ENCODE measurements around the gene OR1L4. TPM values are rescaled to one million over a fixed set of nuclear protein-coding genes. Genes with fewer than 3 reads are reported as not detected.

OR1L4 gene
- total RNA-seq, 1 donor from 2014 or later = not detected

DNA sequence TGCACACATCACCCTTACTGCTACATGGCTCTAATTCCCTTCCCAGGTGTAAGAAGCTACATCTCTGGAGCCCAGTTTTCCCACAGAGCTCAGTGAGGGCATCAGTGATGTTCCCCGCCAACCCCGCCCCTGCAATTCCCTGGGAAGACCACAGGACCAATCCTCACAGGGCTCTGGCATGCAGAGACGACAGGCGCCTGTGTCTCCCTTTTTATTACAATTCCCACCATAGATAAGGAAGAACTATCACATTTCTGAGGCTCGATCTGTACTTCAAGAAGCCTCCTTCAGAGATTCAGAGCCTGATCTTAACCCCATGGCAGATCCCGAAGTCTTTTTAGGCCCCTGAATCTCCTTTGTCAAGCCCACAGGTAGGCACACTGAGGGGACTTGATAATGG, 18.2 kb downstream of the OR1L4 start, which contains the start of gene OR1L6:
TSS of gene OR1L6 (plus strand) at position 301 of the 400 bp plus-strand sequence. CDS start 7,545 bp downstream, outside the sequence.
- Mint-ChIP-seq H3K9me3 (ENCODE audit: unreplicated experiment) (peaks cover 13% of the 10 kb centered on the region), H3K4me3 (ENCODE audit: unreplicated experiment) (no peak within 1 kb of the TSS)
- TF ChIP-seq, protein P1, sequence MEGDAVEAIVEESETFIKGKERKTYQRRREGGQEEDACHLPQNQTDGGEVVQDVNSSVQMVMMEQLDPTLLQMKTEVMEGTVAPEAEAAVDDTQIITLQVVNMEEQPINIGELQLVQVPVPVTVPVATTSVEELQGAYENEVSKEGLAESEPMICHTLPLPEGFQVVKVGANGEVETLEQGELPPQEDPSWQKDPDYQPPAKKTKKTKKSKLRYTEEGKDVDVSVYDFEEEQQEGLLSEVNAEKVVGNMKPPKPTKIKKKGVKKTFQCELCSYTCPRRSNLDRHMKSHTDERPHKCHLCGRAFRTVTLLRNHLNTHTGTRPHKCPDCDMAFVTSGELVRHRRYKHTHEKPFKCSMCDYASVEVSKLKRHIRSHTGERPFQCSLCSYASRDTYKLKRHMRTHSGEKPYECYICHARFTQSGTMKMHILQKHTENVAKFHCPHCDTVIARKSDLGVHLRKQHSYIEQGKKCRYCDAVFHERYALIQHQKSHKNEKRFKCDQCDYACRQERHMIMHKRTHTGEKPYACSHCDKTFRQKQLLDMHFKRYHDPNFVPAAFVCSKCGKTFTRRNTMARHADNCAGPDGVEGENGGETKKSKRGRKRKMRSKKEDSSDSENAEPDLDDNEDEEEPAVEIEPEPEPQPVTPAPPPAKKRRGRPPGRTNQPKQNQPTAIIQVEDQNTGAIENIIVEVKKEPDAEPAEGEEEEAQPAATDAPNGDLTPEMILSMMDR (IDR thresholded peaks at IDR 0.05; ENCODE audit: unreplicated experiment) = no peak

DNA sequence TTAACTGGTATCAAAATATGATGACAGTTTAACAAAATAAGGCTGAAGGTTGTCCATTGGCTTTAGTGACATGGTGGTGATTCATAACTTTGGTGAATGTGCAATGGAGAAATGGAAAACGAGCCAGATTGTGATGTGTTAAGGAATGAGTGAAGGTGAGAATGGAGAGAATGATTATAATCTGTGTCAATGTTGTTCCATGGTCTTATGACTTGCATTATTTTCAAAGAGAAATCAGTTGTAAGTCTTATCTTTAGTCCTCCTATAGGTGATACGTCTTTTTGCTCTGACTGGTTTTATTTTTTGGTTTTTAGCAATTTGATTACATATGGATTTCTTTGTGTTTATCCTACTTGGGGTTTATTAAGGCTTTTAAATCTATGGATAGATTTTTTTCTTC, 31.0 kb downstream of the OR1L4 start:
- H3K27ac Mint-ChIP-seq (ENCODE audit: unreplicated experiment) = no peak overlapping the region
- H3K4me3 Mint-ChIP-seq (ENCODE audit: unreplicated experiment) = no peak overlapping the region
- no peaks in the 10 kb centered on the region for H3K4me1 Mint-ChIP-seq (ENCODE audit: unreplicated experiment)
- peaks cover 2% of the 10 kb centered on the region for H3K27me3 Mint-ChIP-seq (ENCODE audit: unreplicated experiment)
- DNase-seq (ENCODE audit: low spot score) = no peak
- TF ChIP-seq, protein P1 (IDR thresholded peaks at IDR 0.05; ENCODE audit: unreplicated experiment) = no peak
- H3K9me3 Mint-ChIP-seq (ENCODE audit: unreplicated experiment) = peaks cover 13% of the 10 kb centered on the region
- H3K36me3 Mint-ChIP-seq (ENCODE audit: low read depth, unreplicated experiment) = peaks cover 5% of the 10 kb centered on the region

More for the DNA sequence above, 18.2 kb downstream of the OR1L4 start, which contains the start of gene OR1L6:
- Mint-ChIP-seq H3K27ac (ENCODE audit: unreplicated experiment) (peak within 1 kb of the TSS; percentile 44), H3K4me1 (ENCODE audit: unreplicated experiment) (no peaks in the 10 kb centered on the region), H3K27me3 (ENCODE audit: unreplicated experiment) (peaks cover 2% of the 10 kb centered on the region), H3K36me3 (ENCODE audit: low read depth, unreplicated experiment) (peaks cover 4% of the 10 kb centered on the region)
- DNase-seq (ENCODE audit: low spot score) = no peak

DNA sequence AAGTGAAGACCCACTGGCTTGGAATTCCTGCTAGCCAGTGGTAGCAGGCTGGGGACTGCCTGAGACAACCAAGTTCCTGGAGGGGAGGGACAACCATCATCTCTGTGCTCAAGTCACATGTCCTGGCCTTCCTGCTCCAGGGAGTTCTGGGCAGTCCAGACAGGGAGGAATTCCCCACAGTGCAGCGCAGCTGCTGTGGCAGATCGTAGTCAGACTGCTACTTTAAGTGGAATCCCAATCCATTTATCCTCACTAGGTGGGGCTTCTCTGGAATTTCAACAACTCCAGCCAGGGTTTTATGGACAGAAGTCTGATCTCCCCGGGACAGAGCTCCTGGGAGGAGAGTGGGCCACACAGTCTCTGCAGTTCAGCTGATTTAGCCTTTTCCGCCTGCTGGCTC, 44.0 kb downstream of the OR1L4 start:
- TF ChIP-seq, protein P1 (IDR thresholded peaks at IDR 0.05; ENCODE audit: unreplicated experiment) = no peak
- Mint-ChIP-seq H3K36me3 (ENCODE audit: low read depth, unreplicated experiment) (no peaks in the 10 kb centered on the region), H3K9me3 (ENCODE audit: unreplicated experiment) (peaks cover 15% of the 10 kb centered on the region), H3K27me3 (ENCODE audit: unreplicated experiment) (peaks cover 2% of the 10 kb centered on the region), H3K4me1 (ENCODE audit: unreplicated experiment) (no peaks in the 10 kb centered on the region), H3K4me3 (ENCODE audit: unreplicated experiment) (no peak overlapping the region), H3K27ac (ENCODE audit: unreplicated experiment) (no peak overlapping the region)
- DNase-seq (ENCODE audit: low spot score) = no peak

Other genes starting within 250 kb of the OR1L4 start
- gene OR1J1, start 246.1 kb upstream of the OR1L4 start, total RNA-seq (ENCODE audit: unreplicated experiment) = not detected
- gene OR1J2, start 213.2 kb upstream of the OR1L4 start, total RNA-seq (ENCODE audit: unreplicated experiment) = not detected
- gene OR1J4, start 204.8 kb upstream of the OR1L4 start, total RNA-seq (ENCODE audit: unreplicated experiment) = not detected
- not detected for gene OR1N1, start 196.7 kb upstream of the OR1L4 start, total RNA-seq (ENCODE audit: unreplicated experiment)
- not detected for gene OR1N2, start 170.9 kb upstream of the OR1L4 start, total RNA-seq (ENCODE audit: unreplicated experiment)
- gene OR1L8, start 140.6 kb upstream of the OR1L4 start, total RNA-seq (ENCODE audit: unreplicated experiment) = 0.13 TPM
- not detected for gene OR1Q1, start 109.3 kb upstream of the OR1L4 start, total RNA-seq (ENCODE audit: unreplicated experiment)
- gene OR1B1, start 66.4 kb upstream of the OR1L4 start, total RNA-seq (ENCODE audit: unreplicated experiment) = not detected
- not detected for gene OR1L1, start 62.3 kb upstream of the OR1L4 start, total RNA-seq (ENCODE audit: unreplicated experiment)
- not detected for gene OR1L3, start 48.9 kb upstream of the OR1L4 start, total RNA-seq (ENCODE audit: unreplicated experiment)
- gene OR1L6, start 18.3 kb downstream of the OR1L4 start, total RNA-seq (ENCODE audit: unreplicated experiment) = not detected
- not detected for gene OR5C1, start 64.9 kb downstream of the OR1L4 start, total RNA-seq (ENCODE audit: unreplicated experiment)
- gene OR1K1, start 76.1 kb downstream of the OR1L4 start, total RNA-seq (ENCODE audit: unreplicated experiment) = not detected
- gene PDCL, start 104.6 kb downstream of the OR1L4 start, total RNA-seq (ENCODE audit: unreplicated experiment) = 28.4 TPM
- 66.8 TPM for gene RC3H2, start 181.4 kb downstream of the OR1L4 start, total RNA-seq (ENCODE audit: unreplicated experiment)
- gene ZBTB6, start 189.3 kb downstream of the OR1L4 start, total RNA-seq (ENCODE audit: unreplicated experiment) = 7.4 TPM
- gene ZBTB26, start 207.5 kb downstream of the OR1L4 start, total RNA-seq (ENCODE audit: unreplicated experiment) = 9.8 TPM
- gene RABGAP1, start 217.0 kb downstream of the OR1L4 start, total RNA-seq (ENCODE audit: unreplicated experiment) = 58.2 TPM